Astrocyte (in vitro differentiated cells and primary cell): ENCODE data around the gene UGT1A4.

Experiments used
- EZH2 ChIP-seq: IDR thresholded peaks from 2 replicates; pipeline ENCODE4 v1.6.1; 2012; ENCODE audit warnings: mild to moderate bottlenecking, low read length, inconsistent platforms; ENCODE audit not compliant: insufficient read depth
- TF ChIP-seq, protein P1 (sequence below): IDR thresholded peaks from 2 replicates; pipeline ENCODE4 v1.5.1; 2011; ENCODE audit warnings: low read depth, mild to moderate bottlenecking, inconsistent platforms, low read length, moderate library complexity; ENCODE audit not compliant: insufficient read depth

DNA sequence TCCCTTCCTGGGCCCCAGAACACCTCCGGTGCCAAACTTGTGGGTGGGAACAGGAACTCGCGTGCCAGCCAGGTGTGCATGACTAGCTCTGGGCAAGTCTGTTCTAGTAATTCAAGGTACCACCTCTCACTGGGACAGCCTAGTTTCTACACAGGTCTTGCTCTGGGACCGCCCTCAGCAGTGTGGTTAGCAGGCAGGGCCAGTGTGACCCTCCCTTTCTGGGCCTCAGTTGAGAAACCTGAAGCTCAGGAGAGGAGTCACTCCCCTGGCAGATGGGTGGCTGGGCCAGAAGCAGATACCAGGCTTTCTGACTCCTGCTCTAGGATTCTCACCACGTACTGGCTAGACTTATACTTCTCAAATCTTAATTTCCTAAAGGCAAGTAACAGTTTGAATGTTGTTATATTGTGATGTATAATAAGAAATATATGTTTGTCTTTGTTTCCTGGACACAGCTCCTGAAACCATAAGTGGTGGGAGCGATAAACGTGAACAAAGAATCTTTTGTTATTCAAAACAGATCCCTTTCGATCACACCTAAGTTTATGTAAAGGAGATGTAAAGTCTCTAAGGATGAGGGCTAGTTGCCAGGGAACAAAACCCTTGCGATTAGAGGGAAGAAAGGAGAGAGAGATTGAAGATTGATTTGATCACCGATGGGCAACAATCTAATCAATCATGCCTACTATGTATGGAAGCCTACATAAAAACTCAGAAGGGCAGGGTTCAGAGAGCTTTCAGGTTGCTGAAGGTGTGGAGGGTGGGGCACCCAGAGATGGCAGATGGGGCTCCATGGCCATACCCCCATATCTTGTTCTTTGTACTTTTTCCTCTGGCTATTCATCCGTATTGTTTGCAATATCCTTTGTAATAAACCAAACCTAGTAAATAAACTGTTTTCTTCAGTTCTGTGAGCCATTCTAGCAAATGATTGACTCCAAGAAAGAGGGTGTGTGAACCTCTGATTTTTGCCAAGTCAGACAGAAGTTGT, 26.8 kb upstream of the UGT1A4 start:
- TF ChIP-seq, protein P1, sequence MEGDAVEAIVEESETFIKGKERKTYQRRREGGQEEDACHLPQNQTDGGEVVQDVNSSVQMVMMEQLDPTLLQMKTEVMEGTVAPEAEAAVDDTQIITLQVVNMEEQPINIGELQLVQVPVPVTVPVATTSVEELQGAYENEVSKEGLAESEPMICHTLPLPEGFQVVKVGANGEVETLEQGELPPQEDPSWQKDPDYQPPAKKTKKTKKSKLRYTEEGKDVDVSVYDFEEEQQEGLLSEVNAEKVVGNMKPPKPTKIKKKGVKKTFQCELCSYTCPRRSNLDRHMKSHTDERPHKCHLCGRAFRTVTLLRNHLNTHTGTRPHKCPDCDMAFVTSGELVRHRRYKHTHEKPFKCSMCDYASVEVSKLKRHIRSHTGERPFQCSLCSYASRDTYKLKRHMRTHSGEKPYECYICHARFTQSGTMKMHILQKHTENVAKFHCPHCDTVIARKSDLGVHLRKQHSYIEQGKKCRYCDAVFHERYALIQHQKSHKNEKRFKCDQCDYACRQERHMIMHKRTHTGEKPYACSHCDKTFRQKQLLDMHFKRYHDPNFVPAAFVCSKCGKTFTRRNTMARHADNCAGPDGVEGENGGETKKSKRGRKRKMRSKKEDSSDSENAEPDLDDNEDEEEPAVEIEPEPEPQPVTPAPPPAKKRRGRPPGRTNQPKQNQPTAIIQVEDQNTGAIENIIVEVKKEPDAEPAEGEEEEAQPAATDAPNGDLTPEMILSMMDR = no peak
- no peak for TF ChIP-seq EZH2
